ENCODE results near the gene TNFRSF1B. TPM values are rescaled to one million over a fixed set of nuclear protein-coding genes. Genes with fewer than 3 reads are reported as not detected.

The TNFRSF1B gene
- total RNA-seq, 1 donor from 2014 or later = 98.6 TPM

DNA sequence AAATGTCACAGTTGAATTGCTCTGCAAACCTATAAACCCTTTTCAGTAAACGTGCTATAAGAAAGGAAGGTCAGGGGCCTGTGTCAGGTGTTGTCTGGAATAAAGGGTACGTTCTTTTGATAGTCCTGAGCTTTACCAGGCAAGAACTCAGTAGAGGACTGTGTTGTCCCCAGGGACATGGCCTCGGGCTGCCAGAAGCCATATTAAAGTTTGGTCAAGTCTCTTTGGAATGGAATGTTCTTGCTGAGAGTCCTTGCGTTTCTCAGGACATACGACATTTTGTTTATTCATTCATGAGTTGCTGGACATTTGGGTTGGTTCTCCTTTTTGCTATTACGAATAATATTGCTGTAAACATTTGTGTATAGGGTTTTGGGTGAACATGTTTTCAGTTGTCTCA lies 79.8 kb downstream of the TNFRSF1B start:
- Mint-ChIP-seq H3K9me3 (no peaks in the 10 kb centered on the region), H3K36me3 (ENCODE audit: low read depth) (peaks cover 80% of the 10 kb centered on the region), H3K27me3 (no peaks in the 10 kb centered on the region), H3K4me1 (no peaks in the 10 kb centered on the region), H3K27ac (no peak overlapping the region), H3K4me3 (no peak overlapping the region)
- no peak for DNase-seq
- ATAC-seq (ENCODE audit: low read depth) = no peak
- TF ChIP-seq, protein P1, sequence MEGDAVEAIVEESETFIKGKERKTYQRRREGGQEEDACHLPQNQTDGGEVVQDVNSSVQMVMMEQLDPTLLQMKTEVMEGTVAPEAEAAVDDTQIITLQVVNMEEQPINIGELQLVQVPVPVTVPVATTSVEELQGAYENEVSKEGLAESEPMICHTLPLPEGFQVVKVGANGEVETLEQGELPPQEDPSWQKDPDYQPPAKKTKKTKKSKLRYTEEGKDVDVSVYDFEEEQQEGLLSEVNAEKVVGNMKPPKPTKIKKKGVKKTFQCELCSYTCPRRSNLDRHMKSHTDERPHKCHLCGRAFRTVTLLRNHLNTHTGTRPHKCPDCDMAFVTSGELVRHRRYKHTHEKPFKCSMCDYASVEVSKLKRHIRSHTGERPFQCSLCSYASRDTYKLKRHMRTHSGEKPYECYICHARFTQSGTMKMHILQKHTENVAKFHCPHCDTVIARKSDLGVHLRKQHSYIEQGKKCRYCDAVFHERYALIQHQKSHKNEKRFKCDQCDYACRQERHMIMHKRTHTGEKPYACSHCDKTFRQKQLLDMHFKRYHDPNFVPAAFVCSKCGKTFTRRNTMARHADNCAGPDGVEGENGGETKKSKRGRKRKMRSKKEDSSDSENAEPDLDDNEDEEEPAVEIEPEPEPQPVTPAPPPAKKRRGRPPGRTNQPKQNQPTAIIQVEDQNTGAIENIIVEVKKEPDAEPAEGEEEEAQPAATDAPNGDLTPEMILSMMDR (IDR thresholded peaks at IDR 0.05) = no peak
- ChIA-PET CTCF (no interaction called here), POLR2A (no interaction called here)
- intact Hi-C loops (cut with micrococcal nuclease) = no loop called here

DNA sequence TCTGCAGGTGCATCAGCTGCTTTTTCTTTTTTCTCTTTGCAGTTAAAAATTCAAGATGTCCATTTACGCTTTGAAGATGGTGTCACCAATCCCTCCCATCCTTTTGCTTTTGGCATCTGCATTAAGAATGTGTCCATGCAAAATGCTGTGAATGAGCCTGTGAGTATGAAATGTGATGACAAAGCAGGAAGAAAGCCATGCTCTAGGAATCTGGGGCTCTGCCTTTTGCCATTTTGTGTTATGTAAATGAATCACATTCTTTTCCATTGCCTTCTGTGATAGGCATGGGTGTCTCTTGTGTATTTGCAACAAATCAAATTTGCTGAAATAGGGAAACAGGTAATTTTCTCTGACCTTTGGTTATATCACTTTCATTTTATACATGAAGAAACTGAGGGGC lies 82.4 kb downstream of the TNFRSF1B start:
- Mint-ChIP-seq H3K4me3 (no peak overlapping the region), H3K27me3 (no peaks in the 10 kb centered on the region), H3K4me1 (no peaks in the 10 kb centered on the region), H3K36me3 (ENCODE audit: low read depth) (peaks cover 76% of the 10 kb centered on the region), H3K27ac (no peak overlapping the region), H3K9me3 (no peaks in the 10 kb centered on the region)
- POLR2A ChIA-PET = no interaction called here
- no peak for DNase-seq
- intact Hi-C loops (cut with micrococcal nuclease) = no loop called here
- TF ChIP-seq, protein P1 (IDR thresholded peaks at IDR 0.05) = no peak
- ATAC-seq (ENCODE audit: low read depth) = no peak
- CTCF ChIA-PET = interaction anchor here (0.9 kb wide), 1 partner anchor 131 kb away, joined by 3 read pairs; no protein-coding TSS in a partner anchor

DNA sequence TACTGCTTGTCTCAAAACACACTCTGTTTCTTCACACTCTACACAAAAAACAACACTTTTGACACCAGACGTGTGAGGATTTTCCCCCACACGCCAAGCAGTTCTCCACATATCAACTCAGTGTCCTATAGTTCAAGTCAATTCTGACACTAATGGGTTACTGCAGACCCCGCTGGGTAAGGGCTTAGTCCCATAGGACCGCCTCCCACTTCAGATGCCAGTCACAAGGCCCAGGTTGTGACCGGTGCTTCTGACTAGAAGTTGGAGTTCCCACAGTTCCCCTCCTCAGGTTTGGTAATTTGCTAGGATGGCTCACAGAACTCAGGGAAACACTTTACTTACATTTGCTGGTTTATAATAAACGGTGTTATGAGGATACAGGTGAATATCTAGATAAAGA lies 83.0 kb downstream of the TNFRSF1B start:
- Mint-ChIP-seq H3K27me3 (no peaks in the 10 kb centered on the region), H3K4me3 (no peak overlapping the region), H3K9me3 (no peaks in the 10 kb centered on the region), H3K27ac (no peak overlapping the region), H3K4me1 (no peaks in the 10 kb centered on the region), H3K36me3 (ENCODE audit: low read depth) (peaks cover 70% of the 10 kb centered on the region)
- no peak for DNase-seq
- POLR2A ChIA-PET = no interaction called here
- TF ChIP-seq, protein P1 (IDR thresholded peaks at IDR 0.05) = no peak
- CTCF ChIA-PET = no interaction called here
- ATAC-seq (ENCODE audit: low read depth) = no peak
- intact Hi-C loops (cut with micrococcal nuclease) = no loop called here

DNA sequence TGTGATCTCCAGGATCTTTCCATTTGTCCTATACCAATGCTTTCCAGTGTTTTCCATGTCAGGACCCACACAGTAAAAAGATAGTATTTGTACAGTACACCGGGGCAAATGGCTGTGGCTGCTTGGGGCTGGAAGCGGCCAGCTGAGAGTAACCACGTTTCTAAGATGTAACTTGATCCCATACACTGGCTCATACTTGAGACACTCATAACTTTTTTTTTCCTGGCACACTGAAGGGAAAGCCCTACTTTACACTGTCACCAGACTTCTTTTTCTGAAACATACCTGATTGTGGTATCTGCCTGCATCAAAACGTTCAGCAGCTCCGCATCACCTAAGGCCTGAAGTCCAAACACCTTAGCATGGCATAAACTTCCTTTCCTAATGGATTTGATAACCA lies 84.7 kb downstream of the TNFRSF1B start:
- no peaks in the 10 kb centered on the region for H3K9me3 Mint-ChIP-seq
- CTCF ChIA-PET = no interaction called here

DNA sequence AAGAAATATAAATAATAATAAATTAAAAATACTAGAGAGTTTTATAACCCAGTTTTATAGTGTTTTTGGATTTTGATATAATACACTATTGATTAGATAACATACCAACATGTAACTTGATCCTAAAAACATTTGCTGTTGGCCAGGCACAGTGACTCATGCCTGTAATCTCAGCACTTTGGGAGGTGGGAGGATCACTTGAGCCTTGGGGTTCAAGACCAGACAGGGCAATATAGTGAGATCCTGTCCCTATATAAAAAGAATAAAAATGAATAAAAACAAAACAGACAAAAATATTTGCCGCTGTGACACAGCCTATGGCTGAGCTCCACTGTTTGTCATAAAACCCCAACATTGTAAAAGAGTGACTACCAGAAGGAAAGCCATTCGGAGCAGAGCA lies 89.1 kb downstream of the TNFRSF1B start:
- DNase-seq (no peak), ATAC-seq (ENCODE audit: low read depth) (no peak)
- Mint-ChIP-seq H3K4me1 (no peaks in the 10 kb centered on the region), H3K27ac (no peak overlapping the region), H3K4me3 (no peak overlapping the region), H3K27me3 (no peaks in the 10 kb centered on the region), H3K9me3 (no peaks in the 10 kb centered on the region), H3K36me3 (ENCODE audit: low read depth) (peaks cover 75% of the 10 kb centered on the region)
- TF ChIP-seq, protein P1 (IDR thresholded peaks at IDR 0.05) = no peak
- CTCF ChIA-PET = no interaction called here
- intact Hi-C loops (cut with micrococcal nuclease) = no loop called here
- POLR2A ChIA-PET = no interaction called here

More for the DNA sequence above, 84.7 kb downstream of the TNFRSF1B start:
- POLR2A ChIA-PET = no interaction called here
- no peak for DNase-seq
- ATAC-seq (ENCODE audit: low read depth) = no peak
- TF ChIP-seq, protein P1 (IDR thresholded peaks at IDR 0.05) = no peak
- no peak overlapping the region for H3K4me3 Mint-ChIP-seq
- no peaks in the 10 kb centered on the region for H3K4me1 Mint-ChIP-seq
- H3K27me3 Mint-ChIP-seq = no peaks in the 10 kb centered on the region
- peaks cover 65% of the 10 kb centered on the region for H3K36me3 Mint-ChIP-seq (ENCODE audit: low read depth)
- intact Hi-C loops (cut with micrococcal nuclease) = no loop called here
- H3K27ac Mint-ChIP-seq = no peak overlapping the region
